ENCODE data around the gene MAP2.

The MAP2 gene

GRCh38 chr2:209529579-209529978 is 105.7 kb downstream of the MAP2 start:
- no peak for DNase-seq (ENCODE audit: low spot score)

GRCh38 chr2:209532321-209532720 is 108.5 kb downstream of the MAP2 start:
- no peak for DNase-seq (ENCODE audit: low spot score)

- DNase-seq (ENCODE audit: low spot score) = no peak
Measured at GRCh38 chr2:209533391-209533790, 109.5 kb downstream of the MAP2 start.

- DNase-seq (ENCODE audit: low spot score) = no peak
Measured at GRCh38 chr2:209534228-209534627, 110.4 kb downstream of the MAP2 start.

- no peak for DNase-seq (ENCODE audit: low spot score)
Measured at GRCh38 chr2:209536363-209536762, 112.5 kb downstream of the MAP2 start.

- DNase-seq (ENCODE audit: low spot score) = no peak
Measured at GRCh38 chr2:209547726-209548125, 123.9 kb downstream of the MAP2 start.

- no peak for DNase-seq (ENCODE audit: low spot score)
Measured at GRCh38 chr2:209549589-209549988, 125.7 kb downstream of the MAP2 start.

- no peak for DNase-seq (ENCODE audit: low spot score)
Measured at GRCh38 chr2:209553913-209554312, 130.1 kb downstream of the MAP2 start.

GRCh38 chr2:209556354-209556961 is 132.6 kb downstream of the MAP2 start:
- peak; percentile 65 for DNase-seq (ENCODE audit: low spot score)

- no peak for DNase-seq (ENCODE audit: low spot score)
Measured at GRCh38 chr2:209560911-209561310, 137.1 kb downstream of the MAP2 start.

GRCh38 chr2:209563453-209563852 is 139.6 kb downstream of the MAP2 start:
- no peak for DNase-seq (ENCODE audit: low spot score)

GRCh38 chr2:209564816-209565215 is 141.0 kb downstream of the MAP2 start:
- no peak for DNase-seq (ENCODE audit: low spot score)

- no peak for DNase-seq (ENCODE audit: low spot score)
Measured at GRCh38 chr2:209565896-209566582, 142.2 kb downstream of the MAP2 start.

GRCh38 chr2:209570194-209570593 is 146.3 kb downstream of the MAP2 start:
- DNase-seq (ENCODE audit: low spot score) = no peak

GRCh38 chr2:209574515-209574914 is 150.7 kb downstream of the MAP2 start:
- no peak for DNase-seq (ENCODE audit: low spot score)

GRCh38 chr2:209577376-209578357 is 153.8 kb downstream of the MAP2 start:
- DNase-seq (ENCODE audit: low spot score) = peak; percentile 9

- DNase-seq (ENCODE audit: low spot score) = no peak
Measured at GRCh38 chr2:209578394-209579001, 154.7 kb downstream of the MAP2 start.

GRCh38 chr2:209579230-209579749 is 155.4 kb downstream of the MAP2 start:
- DNase-seq (ENCODE audit: low spot score) = peak; percentile 27

GRCh38 chr2:209581040-209581439 is 157.2 kb downstream of the MAP2 start:
- no peak for DNase-seq (ENCODE audit: low spot score)

GRCh38 chr2:209582281-209582680 is 158.4 kb downstream of the MAP2 start:
- no peak for DNase-seq (ENCODE audit: low spot score)

- no peak for DNase-seq (ENCODE audit: low spot score)
Measured at GRCh38 chr2:209584472-209584871, 160.6 kb downstream of the MAP2 start.

GRCh38 chr2:209584915-209585314 is 161.1 kb downstream of the MAP2 start:
- no peak for DNase-seq (ENCODE audit: low spot score)

Data from AG08395 (cell line).